Peyer's patch (tissue), 4 donors: ENCODE results near the gene SLC12A6. TPM values are rescaled to one million over a fixed set of nuclear protein-coding genes. Genes with fewer than 3 reads are reported as not detected.
"Not testable (repeated sequence)": the region's sequence is repeated elsewhere in the genome, so short reads cannot be mapped to it uniquely, and the experiment has no call there.

Experiments
- DNase-seq, 3 donors: peaks; one replicate each; pipeline ENCODE4 v3.0.0-alpha.2; 2017 to 2019
- H3K27ac ChIP-seq, 4 donors: fragments of 200-600 bp; sonication (generic); one replicate each; pipeline ENCODE4 v1.5.1; 2016 to 2019
- H3K27me3 ChIP-seq, 2 donors: fragments of 200-600 bp; sonication (generic); one replicate each; pipeline ENCODE4 v1.5.1; 2019
- H3K36me3 ChIP-seq, 3 donors: fragments of 200-600 bp; sonication (generic); one replicate each; pipeline ENCODE4 v1.5.1; 2016 to 2019
- H3K4me1 ChIP-seq, 4 donors: fragments of 200-600 bp; sonication (generic); one replicate each; pipeline ENCODE4 v1.5.1; 2016 to 2019
- H3K4me3 ChIP-seq, 4 donors: fragments of 200-600 bp; sonication (generic); 1 replicate in 3 of 4; 2 replicates in 1 of 4; pipeline ENCODE4 v1.5.1; 2016 to 2019; ENCODE audit warnings: mild to moderate bottlenecking in 1 of 4
- H3K9me3 ChIP-seq, 4 donors: fragments of 200-600 bp; sonication (generic); one replicate each; pipeline ENCODE4 v1.5.1; 2016 to 2019; ENCODE audit warnings: mild to moderate bottlenecking in 1 of 4
- CTCF ChIP-seq, 6 experiments: fragments of 450-650 bp in 4 of 6; fragments of 200-600 bp in 2 of 6; sonication (generic) in 1 of 6; IDR thresholded peaks; one replicate each; pipeline ENCODE4 v1.5.1; 2017 to 2019; ENCODE audit warnings: antibody characterized with exemption in 6 of 6, mild to moderate bottlenecking in 3 of 6, moderate library complexity in 1 of 6
- POLR2A ChIP-seq, 2 donors: fragments of 450-650 bp; IDR thresholded peaks; one replicate each; pipeline ENCODE4 v1.5.1; 2017; ENCODE audit warnings: antibody characterized with exemption in 2 of 2, mild to moderate bottlenecking in 2 of 2, moderate library complexity in 2 of 2
- total RNA-seq, 4 donors: library from RNA; depleted of rRNA; stranded (reverse); fragments of >200 nt; gene quantifications; one replicate each; pipeline ENCODE4 v1.1.0, GENCODE V29; 2016

The SLC12A6 gene
- total RNA-seq, 4 donors from 2014 or later: 48.7 to 111 (median 54.1) TPM

- peak; percentile 80 to 91 for TF ChIP-seq POLR2A (IDR thresholded peaks at IDR 0.05)
- peak; percentile 89 to 97 (median 96) for TF ChIP-seq CTCF (IDR thresholded peaks at IDR 0.05)
- Histone ChIP-seq H3K9me3 (no peaks in the 10 kb centered on the region), H3K4me3 (peak within 1 kb of the TSS; percentile 64 to 87 (median 78))
Measured at GRCh38 chr15:34209421-34210282, 127.9 kb downstream of the SLC12A6 start, which contains the start of gene KATNBL1. KATNBL1 (minus strand) TSS chr15:34210096; CDS start chr15:34163676, 46,420 bp downstream.

GRCh38 chr15:34206011-34206410 lies 131.6 kb downstream of the SLC12A6 start:
- Histone ChIP-seq H3K4me3 (no peak overlapping the region), H3K4me1 (peaks cover 0 to 14% (median 0%) of the 10 kb centered on the region in 4 donors), H3K27ac (no peak overlapping the region), H3K9me3 (no peaks in the 10 kb centered on the region), H3K27me3 (no peaks in the 10 kb centered on the region), H3K36me3 (no peaks in the 10 kb centered on the region)
- DNase-seq: no peak
- TF ChIP-seq POLR2A (IDR thresholded peaks at IDR 0.05) (no peak), CTCF (IDR thresholded peaks at IDR 0.05) (no peak)

More at GRCh38 chr15:34209421-34210282, 127.9 kb downstream of the SLC12A6 start, which contains the start of gene KATNBL1:
- H3K27me3 ChIP-seq: no peaks in the 10 kb centered on the region
- peak within 1 kb of the TSS; percentile 75 to 93 (median 90) for H3K27ac ChIP-seq
- no peaks in the 10 kb centered on the region for H3K36me3 ChIP-seq
- DNase-seq: peak; percentile 94 to 99 (median 99)
- peaks cover 0 to 14% (median 0%) of the 10 kb centered on the region in 4 donors for H3K4me1 ChIP-seq

GRCh38 chr15:34203936-34204335 lies 133.6 kb downstream of the SLC12A6 start:
- H3K4me3 ChIP-seq: no peak overlapping the region
- H3K27ac ChIP-seq: no peak overlapping the region
- H3K9me3 ChIP-seq: no peaks in the 10 kb centered on the region
- no peaks in the 10 kb centered on the region for H3K27me3 ChIP-seq
- TF ChIP-seq POLR2A (IDR thresholded peaks at IDR 0.05) (no peak), CTCF (IDR thresholded peaks at IDR 0.05) (no peak)
- H3K4me1 ChIP-seq: peaks cover 0 to 12% (median 0%) of the 10 kb centered on the region in 4 donors
- DNase-seq: no peak
- no peaks in the 10 kb centered on the region for H3K36me3 ChIP-seq

GRCh38 chr15:34203305-34203704 lies 134.3 kb downstream of the SLC12A6 start:
- TF ChIP-seq POLR2A (IDR thresholded peaks at IDR 0.05): no peak
- no peak for TF ChIP-seq CTCF (IDR thresholded peaks at IDR 0.05)
- Histone ChIP-seq H3K4me3 (no peak overlapping the region), H3K27me3 (no peaks in the 10 kb centered on the region), H3K4me1 (peaks cover 0 to 6% (median 0%) of the 10 kb centered on the region in 4 donors), H3K27ac (no peak overlapping the region), H3K36me3 (no peaks in the 10 kb centered on the region), H3K9me3 (no peaks in the 10 kb centered on the region)
- DNase-seq: no peak

- H3K27me3 ChIP-seq, H3K4me3 ChIP-seq, H3K4me1 ChIP-seq, H3K36me3 ChIP-seq, H3K9me3 ChIP-seq, H3K27ac ChIP-seq, DNase-seq: not testable (repeated sequence)
Measured at GRCh38 chr15:34193272-34193671, 144.3 kb downstream of the SLC12A6 start.

- DNase-seq: no peak
- Histone ChIP-seq H3K4me1 (no peaks in the 10 kb centered on the region), H3K4me3 (no peak overlapping the region), H3K27ac (no peak overlapping the region), H3K9me3 (no peaks in the 10 kb centered on the region), H3K36me3 (no peaks in the 10 kb centered on the region), H3K27me3 (no peaks in the 10 kb centered on the region)
- TF ChIP-seq CTCF (IDR thresholded peaks at IDR 0.05): no peak
- no peak for TF ChIP-seq POLR2A (IDR thresholded peaks at IDR 0.05)
Measured at GRCh38 chr15:34188711-34189110, 148.9 kb downstream of the SLC12A6 start.
